HepG2 (cell line): ENCODE data around the gene MYOM1. TPM values are rescaled to one million over a fixed set of nuclear protein-coding genes. Genes with fewer than 3 reads are reported as not detected.

Experiments
- ATAC-seq: fragments of 200-7000 bp; cut with Tn5 transposase; 3 replicates; pipeline ENCODE4 v1.9.1; 2020; ENCODE audit warnings: mild to moderate bottlenecking, moderate library complexity
- BruUV-seq: library from RNA; stranded (reverse); fragments of 400-500 nt; replicated peaks from 2 replicates; lab custom pipeline; 2021; lab: Mats Ljungman, UMichigan
- CTCF ChIA-PET: fragments of 300-600 bp; formaldehyde crosslinking; extraction: SDS; loops from one replicate; lab custom pipeline; 2021; ENCODE audit warnings: low total read pairs, inconsistent platforms, low intra/inter-chr PET ratio; lab: Yijun Ruan, JAX
- POLR2A ChIA-PET: fragments of 350-600 bp; sonication (Branson Sonifier 250); formaldehyde crosslinking; loops from one replicate; lab custom pipeline; 2020; ENCODE audit warnings: antibody characterized with exemption, inconsistent platforms; lab: Yijun Ruan, JAX
- DNase-seq: peaks from one replicate; pipeline ENCODE4 v3.0.0-alpha.2; 2015; ENCODE audit warnings: low spot score
- FAIRE-seq: peaks from 3 replicates; lab custom pipeline; 2011; peaks lifted over from hg19 to GRCh38; lab: Jason Lieb, UNC
- H2AFZ ChIP-seq: one replicate; pipeline ENCODE4 v1.6.1; 2011; ENCODE audit warnings: low read length, inconsistent platforms
- H3K27ac ChIP-seq: fragments of 300-600 bp; 3 replicates; pipeline ENCODE4 v1.8.0; 2011; ENCODE audit warnings: mixed run types, mild to moderate bottlenecking, mixed read lengths, low read length, inconsistent platforms; ENCODE audit not compliant: insufficient read depth; ENCODE audit errors: extremely low read length
- H3K27me3 ChIP-seq, 2 experiments: fragments of 200-600 bp in 1 of 2; 2 replicates in 1 of 2; 3 replicates in 1 of 2; pipeline versions ENCODE4 v1.6.0 to v1.8.0; 2011; ENCODE audit warnings: low read length in 2 of 2, mild to moderate bottlenecking in 2 of 2, moderate library complexity in 2 of 2, inconsistent platforms in 1 of 2; ENCODE audit not compliant: insufficient read depth in 2 of 2, control insufficient read depth in 1 of 2
- H3K36me3 ChIP-seq, 2 experiments: fragments of 200-600 bp in 1 of 2; replicated peaks in 1 of 2; 2 replicates in 1 of 2; 3 replicates in 1 of 2; pipeline versions ENCODE4 v1.5.1 to v1.8.0; 2011; ENCODE audit warnings: low read length in 2 of 2, inconsistent platforms in 1 of 2; ENCODE audit not compliant: insufficient read depth in 2 of 2, control insufficient read depth in 1 of 2
- H3K4me1 ChIP-seq: 2 replicates; pipeline ENCODE4 v1.5.1; 2012; ENCODE audit warnings: low read length, inconsistent platforms; ENCODE audit not compliant: insufficient read depth
- H3K4me2 ChIP-seq: 2 replicates; pipeline ENCODE4 v1.6.0; 2011; ENCODE audit warnings: low read depth, low read length, inconsistent platforms
- H3K4me3 ChIP-seq, 3 experiments: fragments of 200-600 bp in 1 of 3; sonication (generic), shearing (Covaris generic) in 1 of 3; replicated peaks in 1 of 3; 2 replicates each; pipeline ENCODE4 v1.5.1; 2011 to 2016; ENCODE audit warnings: low read length in 3 of 3, inconsistent platforms in 2 of 3, low read depth in 2 of 3, mild to moderate bottlenecking in 2 of 3, control low read depth in 1 of 3, mixed read lengths in 1 of 3; ENCODE audit not compliant: insufficient read depth in 1 of 3
- H3K79me2 ChIP-seq: one replicate; pipeline ENCODE4 v1.6.1; 2011; ENCODE audit warnings: low read length, inconsistent platforms; ENCODE audit not compliant: insufficient read depth
- H3K9ac ChIP-seq: 2 replicates; pipeline ENCODE4 v1.6.0; 2011; ENCODE audit warnings: mild to moderate bottlenecking, low read depth, low read length, inconsistent platforms; ENCODE audit not compliant: insufficient read depth
- H3K9me3 ChIP-seq: 2 replicates; pipeline ENCODE4 v1.5.1; 2012; ENCODE audit warnings: mild to moderate bottlenecking, low read length
- H4K20me1 ChIP-seq: 2 replicates; pipeline ENCODE4 v1.6.0; 2011; ENCODE audit warnings: inconsistent platforms, mild to moderate bottlenecking, low read length, moderate library complexity; ENCODE audit not compliant: insufficient read depth
- AGO1 ChIP-seq: fragments of 200-400 bp; formaldehyde crosslinking; IDR thresholded peaks from 2 replicates; pipeline ENCODE4 v1.6.1; 2017; ENCODE audit warnings: mild to moderate bottlenecking, low read depth, low read length, moderate library complexity; ENCODE audit not compliant: poor library complexity, severe bottlenecking
- ESRRA ChIP-seq: sonication (generic); formaldehyde crosslinking; IDR thresholded peaks from 2 replicates; pipeline ENCODE4 v1.5.1; 2020; ENCODE audit warnings: mild to moderate bottlenecking, low read depth, missing genetic modification reagents
- FOXA1 ChIP-seq, 2 experiments: fragments of 450-650 bp in 1 of 2; sonication (generic) in 1 of 2; formaldehyde crosslinking in 1 of 2; IDR thresholded peaks; 2 replicates each; pipeline versions ENCODE4 v1.4.0 to v1.6.1; 2016 to 2020; ENCODE audit warnings: missing genetic modification reagents in 1 of 2
- MIXL1 ChIP-seq: IDR thresholded peaks from 2 replicates; pipeline ENCODE4 v1.6.1; 2016
- PHB2 ChIP-seq: fragments of 450-650 bp; IDR thresholded peaks from 2 replicates; pipeline ENCODE4 v1.6.1; 2018; ENCODE audit not compliant: partially characterized antibody
- PPARG ChIP-seq: conservative IDR thresholded peaks from 2 replicates; pipeline ENCODE4 v1.6.1; 2016; ENCODE audit warnings: missing biosample characterization, missing genetic modification reagents
- PRMT3 ChIP-seq: sonication (generic); formaldehyde crosslinking; IDR thresholded peaks from 2 replicates; pipeline ENCODE4 v1.8.1; 2022; ENCODE audit warnings: low read depth, mild to moderate bottlenecking, moderate library complexity, missing genetic modification reagents, borderline replicate concordance
- RARA ChIP-seq: IDR thresholded peaks from 2 replicates; pipeline ENCODE4 v1.6.1; 2016; ENCODE audit warnings: missing genetic modification reagents, missing compliant biosample characterization
- ZNF33A ChIP-seq: sonication (generic); formaldehyde crosslinking; IDR thresholded peaks from 2 replicates; pipeline ENCODE4 v1.5.1; 2020; ENCODE audit warnings: missing genetic modification reagents, mild to moderate bottlenecking, moderate library complexity, borderline replicate concordance
- ZNF576 ChIP-seq: sonication (generic); formaldehyde crosslinking; IDR thresholded peaks from 2 replicates; pipeline ENCODE4 v1.4.0; 2020; ENCODE audit warnings: mild to moderate bottlenecking, missing genetic modification reagents
- ZNF646 ChIP-seq: sonication (generic); formaldehyde crosslinking; IDR thresholded peaks from 2 replicates; pipeline ENCODE4 v1.9.0; 2021; ENCODE audit warnings: mild to moderate bottlenecking, missing genetic modification reagents
- WGBS: methylation state at CpG from one replicate; pipeline ENCODE4 v1.1.6; 2017; ENCODE audit warnings: low lambda C conversion rate; 5-methylcytosine and 5-hydroxymethylcytosine counted together
- in situ Hi-C: cut with HindIII; loops from 2 replicates; pipeline ENCODE4 v1.10.0; 2017; ENCODE audit warnings: low pct_unique_long_range_greater_than_20kb; ENCODE audit not compliant: extremely low pct_ligation_motif_present
- intact Hi-C: fragments of 100-400 bp; cut with micrococcal nuclease; formaldehyde crosslinking; loops from one replicate; pipeline ENCODE4 v1.10.0; 2022; ENCODE audit not compliant: unreplicated experiment
- polyA plus RNA-seq, 8 experiments: library from polyadenylated mRNA; depleted of rRNA in 3 of 8; stranded (reverse) in 7 of 8; unstranded in 1 of 8; fragments of >200 nt; fragmentation: Illumina TruSeq in 4 of 8; extraction: Trizol in 4 of 8; gene quantifications; 2 replicates each; pipeline versions ENCODE4 v1.2.1 to v1.2.3, GENCODE V29; 2011 to 2016; ENCODE audit warnings: low read depth in 4 of 8, missing spikeins in 1 of 8, mixed read lengths in 1 of 8; ENCODE audit not compliant: insufficient read depth in 1 of 8
- total RNA-seq, 5 experiments: library from RNA; depleted of rRNA; stranded (reverse); fragments of >200 nt; fragmentation: Illumina TruSeq; extraction: Trizol; gene quantifications; 2 replicates each; pipeline ENCODE4 v1.2.3, GENCODE V29; 2016; ENCODE audit warnings: low read depth in 1 of 5

MYOM1 gene
- total and polyA plus RNA-seq, 2 of the 13 experiments (the other 11 are each of a cell fraction or from before 2014, with no cell fraction given) = 0.46 to 0.98 TPM

- no peak overlapping the region for H2AFZ ChIP-seq
- H4K20me1 ChIP-seq = no peaks in the 10 kb centered on the region
- no peak overlapping the region for H3K4me3 ChIP-seq
- ChIA-PET POLR2A (interaction anchor here (1.4 kb wide), 1 partner anchor 11 kb away, joined by 5 read pairs; no protein-coding TSS in a partner anchor), CTCF (no interaction called here)
- 81% methylated on average over 4 of the region's 4 CpGs for WGBS
- in situ Hi-C loops = no loop called here
- no peaks in the 10 kb centered on the region for H3K27me3 ChIP-seq
- no peak overlapping the region for H3K9ac ChIP-seq
- intact Hi-C loops = no loop called here
- no TSS peak for BruUV-seq
- H3K27ac ChIP-seq = no peak overlapping the region
- FAIRE-seq (no peak), ATAC-seq (no peak), DNase-seq (no peak)
- H3K79me2 ChIP-seq = no peaks in the 10 kb centered on the region
- no peaks in the 10 kb centered on the region for H3K36me3 ChIP-seq
- H3K4me1 ChIP-seq = peaks cover 53% of the 10 kb centered on the region
- peaks cover 6% of the 10 kb centered on the region for H3K9me3 ChIP-seq
- 0 out of 2 replicates have a peak, but pooled peaks have one; percentile 34 for TF ChIP-seq PPARG (CRISPR knock-in tag)
- no peak for TF ChIP-seq ZNF33A (CRISPR knock-in tag)
- no peak overlapping the region for H3K4me2 ChIP-seq
Observed at GRCh38 chr18:3236470-3236869, 16.7 kb upstream of the MYOM1 start.

- CTCF ChIA-PET = no interaction called here
- no peak overlapping the region for H3K4me3 ChIP-seq
- TF ChIP-seq ESRRA = no peak
- TF ChIP-seq RARA = no peak
- no peak for TF ChIP-seq AGO1
- TF ChIP-seq ZNF576 = no peak
- no peak for TF ChIP-seq PRMT3 (CRISPR knock-in tag)
- TF ChIP-seq ZNF646 (CRISPR knock-in tag) = no peak
- no peak for TF ChIP-seq FOXA1 (IDR thresholded peaks at IDR 0.05)
- no peak for TF ChIP-seq FOXA1 (CRISPR knock-in tag; IDR thresholded peaks at IDR 0.05)
- TF ChIP-seq PHB2 = no peak
- TF ChIP-seq MIXL1 (CRISPR knock-in tag) = no peak
Observed at GRCh38 chr18:3235846-3236245, 16.1 kb upstream of the MYOM1 start.

More at GRCh38 chr18:3235846-3236245, 16.1 kb upstream of the MYOM1 start:
- no peak overlapping the region for H3K9ac ChIP-seq
- no peaks in the 10 kb centered on the region for H4K20me1 ChIP-seq
- H3K27ac ChIP-seq = no peak overlapping the region
- no peak overlapping the region for H2AFZ ChIP-seq
- FAIRE-seq (no peak), DNase-seq (no peak), ATAC-seq (no peak)
- in situ Hi-C loops = no loop called here
- no peaks in the 10 kb centered on the region for H3K27me3 ChIP-seq
- H3K36me3 ChIP-seq = no peaks in the 10 kb centered on the region
- peaks cover 60% of the 10 kb centered on the region for H3K4me1 ChIP-seq
- H3K79me2 ChIP-seq = no peaks in the 10 kb centered on the region
- no peaks in the 10 kb centered on the region; the same call in 1 of the 2 replicates for H3K9me3 ChIP-seq
- intact Hi-C loops = no loop called here
- POLR2A ChIA-PET = interaction anchor here (2.8 kb wide), 1 partner anchor 10 kb away, joined by 54 read pairs; the partner anchor contains the start of gene MYL12A
- WGBS = 97% methylated on average over 2 of the region's 2 CpGs
- H3K4me2 ChIP-seq = 0 out of 2 replicates have a peak overlapping the region, but pooled peaks have one; percentile 4
- no TSS peak for BruUV-seq
